Adrenal gland (tissue), 5 donors: ENCODE data around the gene ETV3L.

Experiments used
- POLR2A ChIP-seq, 2 donors: fragments of 450-650 bp; IDR thresholded peaks; one replicate each; pipeline ENCODE4 v1.6.1; 2017; ENCODE audit warnings: antibody characterized with exemption in 2 of 2, mild to moderate bottlenecking in 2 of 2, moderate library complexity in 1 of 2
- TF ChIP-seq, protein P1 (sequence below), 6 experiments: fragments of 450-650 bp in 4 of 6; fragments of 200-600 bp in 2 of 6; sonication (generic) in 1 of 6; IDR thresholded peaks; 1 replicate in 5 of 6; 2 replicates in 1 of 6; pipeline versions ENCODE4 v1.5.1 to v1.8.0; 2016 to 2021; ENCODE audit warnings: antibody characterized with exemption in 6 of 6, mild to moderate bottlenecking in 2 of 6, moderate library complexity in 1 of 6
- donor health status: DM: no; HTN: no; CAD: no.

DNA sequence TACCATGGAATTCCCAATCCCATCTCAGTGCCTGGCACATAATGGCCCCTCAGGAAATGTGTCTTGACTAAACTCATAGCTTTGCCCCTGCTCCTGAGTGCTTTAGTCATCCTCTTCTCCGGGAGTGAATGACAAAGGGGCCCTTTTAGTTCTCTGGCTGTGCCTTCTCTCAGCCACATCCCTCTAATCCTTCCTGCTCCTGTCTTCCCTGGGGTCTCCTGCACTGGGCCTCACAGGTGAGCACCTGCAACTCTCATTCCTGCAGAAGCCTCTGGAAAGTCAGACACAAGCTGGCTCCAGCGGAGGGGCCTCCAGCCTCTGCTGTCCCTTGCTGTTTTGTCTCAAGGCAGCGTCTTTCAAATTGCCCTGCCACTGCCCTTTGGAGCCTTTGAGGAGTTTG is 14.0 kb upstream of the ETV3L start:
- TF ChIP-seq, protein P1, sequence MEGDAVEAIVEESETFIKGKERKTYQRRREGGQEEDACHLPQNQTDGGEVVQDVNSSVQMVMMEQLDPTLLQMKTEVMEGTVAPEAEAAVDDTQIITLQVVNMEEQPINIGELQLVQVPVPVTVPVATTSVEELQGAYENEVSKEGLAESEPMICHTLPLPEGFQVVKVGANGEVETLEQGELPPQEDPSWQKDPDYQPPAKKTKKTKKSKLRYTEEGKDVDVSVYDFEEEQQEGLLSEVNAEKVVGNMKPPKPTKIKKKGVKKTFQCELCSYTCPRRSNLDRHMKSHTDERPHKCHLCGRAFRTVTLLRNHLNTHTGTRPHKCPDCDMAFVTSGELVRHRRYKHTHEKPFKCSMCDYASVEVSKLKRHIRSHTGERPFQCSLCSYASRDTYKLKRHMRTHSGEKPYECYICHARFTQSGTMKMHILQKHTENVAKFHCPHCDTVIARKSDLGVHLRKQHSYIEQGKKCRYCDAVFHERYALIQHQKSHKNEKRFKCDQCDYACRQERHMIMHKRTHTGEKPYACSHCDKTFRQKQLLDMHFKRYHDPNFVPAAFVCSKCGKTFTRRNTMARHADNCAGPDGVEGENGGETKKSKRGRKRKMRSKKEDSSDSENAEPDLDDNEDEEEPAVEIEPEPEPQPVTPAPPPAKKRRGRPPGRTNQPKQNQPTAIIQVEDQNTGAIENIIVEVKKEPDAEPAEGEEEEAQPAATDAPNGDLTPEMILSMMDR (IDR thresholded peaks at IDR 0.05) = no peak
- TF ChIP-seq POLR2A (IDR thresholded peaks at IDR 0.05) = no peak
